HG02981 (cell line): ENCODE results near the gene KIAA0513.
"Not testable (repeated sequence)": the region's sequence is repeated elsewhere in the genome, so short reads cannot be mapped to it uniquely, and the experiment has no call there.

Experiments used
- ATAC-seq: cut with Tn5 transposase; IDR thresholded peaks from one replicate; pipeline ENCODE4 v1.9.1; 2021; ENCODE audit warnings: mild to moderate bottlenecking, moderate library complexity; ENCODE audit not compliant: unreplicated experiment

Gene KIAA0513

DNA sequence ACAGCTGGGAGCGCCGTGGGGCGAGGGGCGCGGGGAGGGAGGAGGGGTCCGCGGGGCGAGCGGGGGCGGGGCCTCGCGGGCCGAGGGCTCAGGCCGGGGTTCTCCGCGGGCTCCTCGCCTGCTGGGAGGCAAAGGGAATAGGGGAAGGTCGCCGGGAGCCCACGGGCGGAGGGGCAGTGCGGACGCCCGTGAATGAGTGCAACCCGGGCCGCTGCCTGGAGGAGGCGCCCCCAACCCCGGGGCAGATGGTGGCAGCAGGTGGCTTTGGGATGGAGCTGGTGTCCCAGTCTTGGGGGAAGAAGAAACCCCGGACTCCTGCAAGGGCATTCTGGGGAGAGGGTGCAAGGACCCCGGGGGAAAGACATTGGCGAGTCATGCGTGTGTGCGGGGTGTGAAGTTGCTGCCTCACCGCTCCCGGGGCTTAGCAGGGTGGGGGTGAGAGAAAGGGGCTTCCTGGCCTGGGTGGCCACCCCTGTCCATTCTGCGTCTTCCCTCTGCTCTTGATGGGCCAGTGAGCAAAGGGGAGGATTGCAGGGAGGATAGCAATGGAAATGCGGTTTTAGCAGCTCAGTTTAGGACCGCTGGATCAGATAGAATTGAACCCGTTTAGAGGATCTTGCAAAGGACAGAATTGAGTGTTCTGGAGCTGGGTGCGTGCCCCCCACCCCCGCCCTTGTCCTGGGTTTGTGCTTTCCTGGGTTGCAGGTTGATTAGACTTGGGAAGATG, 526 bp downstream of the KIAA0513 start:
- peak; percentile 3 for ATAC-seq

DNA sequence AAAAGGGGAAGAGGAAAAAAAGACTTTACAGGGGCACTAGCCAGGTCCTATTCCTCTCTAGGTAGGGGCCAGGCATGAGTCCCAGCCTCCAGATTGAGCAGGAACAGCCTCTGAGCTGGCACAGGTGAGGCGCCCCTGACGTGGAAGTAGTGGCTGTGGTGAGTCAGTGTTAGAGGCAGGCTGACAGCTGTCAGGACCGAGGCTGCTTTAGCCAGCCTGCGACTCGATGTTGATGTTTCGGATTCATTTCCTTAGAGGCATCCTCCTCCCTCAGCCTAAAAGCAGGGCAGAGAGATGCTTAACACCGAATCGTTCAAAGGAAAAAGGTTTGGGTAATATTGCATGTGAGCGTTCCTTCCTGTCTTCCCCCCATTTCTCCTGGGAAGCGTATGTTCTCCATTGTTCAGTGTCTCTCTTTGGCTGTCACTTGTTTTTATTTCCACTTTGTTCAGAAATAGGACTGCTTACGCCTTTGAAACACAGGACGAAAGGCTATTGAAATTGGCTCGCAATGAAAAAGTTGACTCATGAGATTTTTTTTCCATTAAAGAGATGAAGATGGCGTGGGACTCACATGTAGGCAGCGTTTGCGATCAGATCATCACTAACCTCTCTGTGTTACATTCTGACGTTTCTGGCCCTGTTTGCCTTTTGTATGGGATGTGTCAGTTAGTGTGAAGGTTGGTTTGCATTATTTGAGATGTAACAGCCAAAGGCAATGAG, 1.3 kb downstream of the KIAA0513 start:
- ATAC-seq: no peak

DNA sequence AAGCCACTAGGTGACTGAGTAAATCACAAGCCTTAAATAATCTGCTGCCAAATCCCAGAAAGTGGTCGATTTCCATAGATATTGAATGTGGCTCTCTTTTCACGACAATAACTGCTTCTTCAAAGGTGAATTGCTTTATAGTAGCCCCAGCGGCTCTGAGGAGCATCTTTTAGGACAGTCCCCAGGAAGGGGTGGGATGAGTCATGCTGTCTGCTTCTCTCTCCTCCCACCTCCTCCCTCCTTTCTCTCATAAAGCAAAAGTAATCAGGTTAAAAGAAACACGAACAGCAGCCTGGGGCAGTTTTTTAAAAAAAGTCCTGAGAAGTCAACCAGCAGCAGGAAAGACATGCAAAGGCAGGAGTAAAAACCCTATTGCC, 1.8 kb downstream of the KIAA0513 start:
- ATAC-seq: no peak

DNA sequence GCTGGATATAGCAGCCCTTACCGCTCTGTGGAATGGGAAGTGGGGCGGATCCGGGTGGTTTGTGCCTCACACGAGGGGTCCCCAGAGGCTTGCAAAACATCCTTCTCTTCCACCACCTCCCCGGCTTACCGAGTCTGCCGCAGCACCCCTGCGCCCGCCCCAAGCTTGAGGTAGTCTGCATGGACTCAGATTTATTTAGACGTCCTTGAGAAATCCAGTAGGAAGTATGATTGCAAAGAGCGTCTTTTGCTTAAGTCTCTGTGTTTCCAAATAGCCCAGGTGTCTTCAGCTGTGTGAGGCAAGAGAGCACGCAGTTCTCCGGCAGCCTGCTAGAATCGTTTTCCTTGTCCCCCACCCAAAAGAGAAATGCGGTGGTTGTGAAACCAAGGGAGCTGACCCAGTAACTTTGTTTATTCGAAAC, 2.4 kb downstream of the KIAA0513 start:
- no peak for ATAC-seq

DNA sequence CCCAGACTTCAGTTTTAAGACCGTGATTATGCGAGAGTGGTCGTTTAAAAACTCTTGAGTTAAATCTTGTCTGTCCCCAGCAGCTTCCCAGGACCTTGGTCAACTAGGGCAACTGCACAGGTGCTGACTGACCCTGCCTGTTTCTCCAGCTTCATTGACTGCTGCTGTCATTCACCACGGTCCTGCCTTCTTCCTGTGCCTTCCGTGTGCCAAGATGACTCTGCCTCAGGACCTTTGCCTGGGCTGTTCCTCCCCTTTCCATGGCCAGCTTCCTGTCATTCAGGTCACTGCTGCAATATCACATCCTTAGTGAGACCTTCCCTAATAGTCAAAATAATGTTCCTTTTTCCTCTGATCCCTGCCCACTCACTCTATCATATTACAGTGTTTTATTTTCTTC, 3.9 kb downstream of the KIAA0513 start:
- ATAC-seq: no peak

DNA sequence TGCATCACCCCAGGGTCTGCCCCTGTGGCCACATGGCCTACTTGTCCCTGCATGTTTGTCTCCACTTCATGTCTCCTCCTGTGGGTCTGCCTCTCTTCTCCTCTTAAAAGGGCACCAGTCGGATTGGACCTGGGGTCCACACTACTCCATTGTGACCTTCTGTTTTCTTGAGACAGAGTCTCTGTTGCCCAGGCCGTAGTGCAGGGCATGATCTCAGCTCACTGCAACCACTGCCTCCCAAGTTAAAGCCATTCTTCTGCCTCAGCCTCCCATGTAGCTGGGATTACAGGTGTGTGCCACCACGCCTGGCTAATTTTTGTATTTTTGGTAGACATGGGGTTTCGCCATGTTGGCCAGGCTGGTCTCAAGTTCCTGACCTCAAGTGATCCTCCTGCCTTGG, 4.6 kb downstream of the KIAA0513 start:
- not testable (repeated sequence) for ATAC-seq

DNA sequence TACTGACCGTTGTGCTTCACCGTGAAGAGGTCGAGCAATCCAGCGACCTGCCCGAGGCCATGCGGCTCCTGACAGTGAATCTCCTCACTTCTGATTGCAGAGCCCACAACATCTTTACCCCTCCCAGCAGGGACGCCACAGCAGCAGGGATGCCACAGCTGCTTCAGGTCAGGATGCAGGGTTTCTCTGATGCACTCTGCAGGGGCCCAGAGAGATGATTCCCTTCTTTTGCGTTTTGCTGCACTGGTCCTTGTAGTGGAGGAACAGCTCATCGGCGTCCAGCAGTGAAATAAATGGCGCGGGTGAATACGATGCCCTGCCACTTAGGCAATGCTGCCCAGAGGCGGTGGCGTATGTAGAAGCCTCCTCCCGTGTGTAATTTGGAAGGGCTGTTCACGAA, 5.6 kb downstream of the KIAA0513 start:
- ATAC-seq: no peak

DNA sequence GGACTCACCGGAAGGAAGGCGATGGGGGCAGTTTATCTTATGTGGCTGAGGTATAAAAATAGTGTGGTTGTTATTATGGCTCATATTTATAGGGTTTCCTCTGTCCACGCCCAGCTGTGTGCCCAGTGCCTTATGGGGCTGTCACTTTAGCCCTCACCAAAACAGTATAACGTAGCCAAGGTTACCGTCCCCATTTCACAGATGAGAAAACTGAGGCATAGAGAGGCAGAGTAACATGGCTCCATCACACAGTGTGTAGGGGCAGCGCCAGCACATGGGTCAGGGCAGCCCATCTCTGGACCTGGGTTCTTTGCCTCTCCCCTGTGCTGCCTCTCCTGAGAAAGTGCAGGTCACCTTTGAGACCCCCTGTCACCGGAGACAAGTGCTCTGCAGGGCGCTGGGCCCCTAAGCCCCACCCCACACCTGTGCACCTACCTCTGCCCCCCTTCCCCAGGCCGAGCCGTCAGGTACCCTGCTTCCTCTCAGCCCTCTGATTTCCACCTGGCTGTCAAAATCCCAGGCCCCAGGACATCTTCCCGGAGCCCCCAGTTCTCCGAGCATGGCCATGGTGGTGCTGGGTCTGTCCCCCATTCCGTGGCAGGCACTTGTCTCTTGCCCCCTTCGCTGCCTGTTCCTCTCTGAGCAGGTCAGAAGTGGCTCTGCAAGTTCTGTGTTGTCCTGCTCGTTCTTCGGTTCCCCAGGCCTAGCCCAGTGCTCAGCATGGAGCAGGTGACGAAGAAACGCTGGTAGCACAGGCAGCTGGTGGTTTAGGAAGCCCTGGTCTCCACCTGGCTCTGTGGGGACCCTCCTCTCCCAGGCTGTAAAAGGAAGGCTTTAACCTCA, 7.2 kb downstream of the KIAA0513 start:
- ATAC-seq: no peak

DNA sequence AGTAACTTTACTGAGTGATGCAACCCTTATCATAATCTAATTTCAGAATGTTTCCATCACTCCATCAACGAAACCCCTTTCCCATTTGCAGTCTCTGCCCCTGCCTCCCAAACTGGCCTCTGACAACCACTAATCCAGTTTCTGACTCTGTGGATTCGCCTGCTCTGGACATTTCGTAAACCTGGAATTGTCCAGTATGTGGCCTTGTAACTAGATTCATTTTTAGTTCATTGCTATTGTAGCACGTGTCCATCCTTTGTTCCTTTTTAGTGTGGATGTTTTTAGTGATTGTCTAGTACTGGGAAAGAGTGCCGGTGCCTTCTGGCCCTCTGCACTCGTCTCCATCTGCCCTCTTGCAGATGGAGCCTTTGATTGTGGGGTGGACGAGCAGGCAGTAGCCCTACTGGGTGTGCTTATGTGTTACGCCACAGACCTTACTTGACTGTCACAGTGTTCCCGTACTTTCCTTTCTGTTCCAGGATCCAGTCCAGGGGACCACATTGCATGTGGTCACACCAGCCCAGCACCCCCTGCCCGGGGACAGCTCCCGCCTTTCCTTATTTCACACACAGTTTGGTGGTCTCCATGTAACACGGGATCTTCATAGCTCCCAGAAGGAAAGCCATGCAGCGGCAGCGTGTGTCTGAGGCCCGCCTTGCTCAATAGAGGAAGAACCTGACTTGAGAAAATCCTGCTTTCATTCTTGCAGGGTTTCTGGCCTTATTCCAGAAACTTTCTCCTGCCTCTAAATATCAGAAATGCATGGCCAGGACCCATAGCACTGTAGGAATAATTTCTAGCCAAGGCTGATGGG, 8.8 kb downstream of the KIAA0513 start:
- no peak for ATAC-seq

DNA sequence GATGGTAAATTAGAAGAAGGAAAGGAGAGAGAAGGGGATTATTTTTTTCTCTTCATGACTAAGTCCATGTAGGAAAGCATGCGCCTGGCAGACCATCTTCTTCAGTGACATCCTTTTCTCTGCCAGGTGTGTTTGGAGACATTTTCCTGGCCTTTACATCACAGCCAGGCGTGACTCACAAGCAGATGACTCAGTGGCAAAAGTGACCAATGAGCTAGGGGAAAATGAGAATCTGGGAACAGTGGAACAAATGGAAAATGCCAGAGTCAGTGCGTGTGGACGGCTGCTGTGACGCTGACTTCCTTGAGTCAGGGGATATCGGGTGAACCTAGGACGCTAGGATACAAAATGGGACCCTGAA, 9.4 kb downstream of the KIAA0513 start:
- ATAC-seq: no peak

DNA sequence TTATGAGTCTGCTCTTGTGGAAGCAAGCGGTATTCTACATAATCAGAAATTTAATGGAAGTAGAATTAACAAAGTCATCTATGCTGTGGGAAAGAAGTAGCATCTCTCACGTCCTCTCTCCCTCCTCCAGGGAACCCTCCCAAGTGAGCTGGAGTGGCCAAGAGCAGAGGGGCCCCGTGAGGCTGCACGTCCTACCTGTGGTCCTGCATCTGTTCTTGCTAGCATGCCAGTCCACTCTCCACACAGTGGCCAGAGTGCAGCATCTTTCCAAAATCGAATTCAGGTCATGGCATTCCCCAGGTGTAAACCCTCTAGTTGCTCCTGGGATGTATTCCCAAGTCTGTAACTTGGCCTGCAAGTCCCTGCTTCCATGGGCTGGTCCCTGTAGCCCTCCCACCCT, 10.1 kb downstream of the KIAA0513 start:
- no peak for ATAC-seq

DNA sequence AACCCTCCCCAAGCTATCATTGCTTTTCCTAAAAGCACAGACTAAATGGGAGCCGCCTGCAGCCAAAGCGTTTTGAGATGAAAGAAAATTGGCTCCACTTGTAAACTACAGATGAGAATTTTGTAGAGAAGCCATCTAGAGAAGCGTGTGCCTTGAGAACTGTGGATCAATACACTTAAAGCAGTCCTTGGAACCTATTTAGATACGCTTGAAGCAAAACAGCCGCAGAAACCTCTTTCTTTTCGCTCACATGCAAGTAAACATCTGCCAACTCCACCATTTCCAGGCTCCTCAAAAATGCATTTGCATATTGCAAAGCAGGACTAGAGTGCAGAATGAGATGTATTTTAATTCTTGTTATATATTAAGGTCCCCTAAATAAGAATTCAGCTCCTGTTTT, 13.1 kb downstream of the KIAA0513 start:
- ATAC-seq: no peak

DNA sequence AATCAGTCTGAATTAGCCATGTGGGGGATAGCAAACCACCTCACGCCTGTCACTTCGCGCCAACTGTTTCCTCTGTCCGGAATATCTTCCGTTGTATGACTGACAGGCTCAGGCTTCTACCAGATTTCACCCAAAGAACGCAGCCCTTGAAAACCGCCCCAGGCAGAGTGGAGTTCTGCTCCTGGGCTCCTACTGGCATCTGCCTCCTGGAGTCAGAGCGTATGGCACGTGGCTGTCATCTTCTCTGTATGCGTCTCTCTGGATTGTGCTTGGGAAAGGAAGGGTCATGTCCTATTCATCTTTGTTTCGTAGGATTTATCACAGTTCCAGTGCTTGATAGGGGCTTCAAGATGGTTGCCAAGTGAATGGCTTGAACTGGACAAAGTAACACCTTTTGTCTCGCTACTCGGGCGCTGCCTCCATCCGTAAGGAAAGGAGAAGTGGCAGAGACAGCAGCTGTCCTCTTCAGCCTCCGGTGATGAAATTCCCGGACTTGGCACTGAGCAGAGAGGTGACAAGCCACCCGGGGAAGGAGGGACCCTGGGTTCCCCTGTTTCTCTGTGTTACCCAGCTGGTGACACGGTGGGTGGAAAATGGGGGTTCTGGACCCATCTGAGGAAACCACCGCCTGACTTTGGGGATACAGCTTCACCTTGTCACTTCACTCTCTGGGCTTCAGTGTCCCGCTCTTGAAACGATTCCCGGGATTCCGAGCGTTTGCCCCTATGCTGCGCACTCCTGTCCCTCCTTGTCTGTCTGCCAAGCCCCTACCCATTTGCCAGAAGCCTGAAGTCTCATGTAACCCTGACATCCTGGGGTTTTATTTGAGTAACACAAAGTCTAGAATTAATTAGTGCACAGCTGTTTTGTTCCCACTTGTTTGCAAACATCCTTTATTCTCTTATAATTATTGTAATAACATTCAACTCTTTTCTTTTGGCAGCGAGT, 13.9 kb downstream of the KIAA0513 start:
- ATAC-seq: no peak

DNA sequence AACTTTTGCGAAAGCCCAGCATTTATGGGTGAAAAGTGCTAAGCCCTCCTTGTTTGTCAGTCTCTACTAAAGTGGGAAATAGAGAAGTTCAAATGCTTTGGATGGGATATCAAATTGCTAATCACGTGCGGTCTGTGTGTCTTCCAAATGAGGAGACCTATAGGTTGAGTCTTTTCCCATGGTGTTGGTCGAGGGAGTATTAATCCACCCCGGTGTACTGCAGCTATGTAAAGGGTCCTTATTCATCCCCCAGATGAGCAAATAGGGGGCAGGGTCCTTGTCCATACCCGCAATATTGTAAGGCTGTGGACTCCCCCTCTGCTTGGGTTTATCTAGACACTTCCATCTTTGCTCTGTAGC, 14.6 kb downstream of the KIAA0513 start:
- no peak for ATAC-seq

DNA sequence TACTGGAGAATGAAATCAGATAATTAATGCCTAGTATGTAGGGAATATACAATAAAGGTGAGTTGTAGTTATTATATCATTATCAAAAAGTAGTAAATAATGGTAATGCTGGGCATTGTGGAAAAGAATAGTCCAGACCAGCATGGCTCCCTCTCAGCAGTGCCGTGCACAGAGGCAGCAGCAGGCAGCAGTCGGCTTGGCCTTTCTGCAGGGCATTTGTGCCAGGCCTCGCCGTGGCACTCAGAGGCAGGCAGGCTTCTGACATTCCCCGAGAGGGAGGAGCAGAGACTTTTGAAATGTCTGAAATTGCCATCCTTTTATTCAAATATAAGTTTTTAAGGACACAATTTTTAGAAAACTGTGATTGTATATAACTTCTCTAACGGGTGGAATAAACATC, 15.0 kb downstream of the KIAA0513 start:
- no peak for ATAC-seq

DNA sequence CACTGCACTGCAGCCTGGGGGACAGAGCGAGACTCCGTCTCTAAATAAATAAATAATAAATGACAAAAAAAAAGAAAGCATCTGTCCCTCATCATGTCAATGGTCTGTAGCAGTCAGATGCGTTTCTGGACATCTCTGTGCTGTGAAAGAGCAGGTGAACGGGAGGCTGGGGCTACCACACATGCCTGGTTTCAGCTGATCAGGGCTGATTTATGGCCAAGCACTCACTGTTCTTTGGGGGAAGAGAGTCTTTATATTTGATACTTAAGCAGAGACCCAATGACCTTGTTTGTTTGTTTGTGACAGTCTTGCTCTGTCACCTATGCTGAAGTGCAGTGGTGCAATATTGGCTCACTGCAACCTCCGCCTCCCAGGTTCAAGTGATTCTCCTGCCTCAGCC, 17.5 kb downstream of the KIAA0513 start:
- no peak for ATAC-seq

DNA sequence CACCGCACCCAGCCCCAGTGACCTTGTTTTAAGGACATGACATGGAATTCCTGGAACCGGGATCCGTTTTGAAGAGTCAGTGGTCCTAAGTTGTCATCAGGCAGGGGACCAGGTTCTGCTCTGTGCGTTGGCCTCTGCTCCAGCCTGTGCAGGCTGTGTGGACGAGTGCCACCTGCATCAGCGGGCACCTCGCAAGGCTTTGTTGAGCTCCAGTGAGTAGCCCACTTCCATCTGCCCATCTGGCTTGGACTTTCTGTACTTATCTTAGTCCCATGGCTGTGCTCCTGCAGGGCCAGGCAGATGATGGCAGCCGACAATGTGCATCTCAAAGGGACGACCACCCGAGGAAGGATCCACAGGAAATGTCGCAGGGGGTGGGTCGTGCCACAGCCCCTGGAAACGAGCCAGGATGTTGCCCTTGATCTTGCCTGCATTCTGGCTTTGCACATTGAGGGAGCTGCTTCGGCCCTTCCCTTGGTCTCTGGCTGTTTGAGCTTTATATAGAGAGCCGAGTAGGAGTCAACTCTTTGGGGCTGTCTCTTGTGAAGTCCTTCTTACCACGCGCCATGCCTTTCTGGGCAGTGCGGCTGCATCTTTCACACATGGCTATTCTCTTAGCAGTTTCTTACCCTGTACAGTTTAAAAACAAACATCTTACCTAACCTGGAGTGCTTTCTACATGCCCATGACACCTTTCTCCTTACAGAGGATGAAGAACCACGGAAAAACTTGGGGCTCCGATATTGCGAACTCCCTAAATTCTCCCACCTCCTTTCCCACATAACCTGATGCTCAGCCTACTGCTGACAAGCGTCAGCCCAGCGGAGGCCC, 18.3 kb downstream of the KIAA0513 start:
- ATAC-seq: no peak

DNA sequence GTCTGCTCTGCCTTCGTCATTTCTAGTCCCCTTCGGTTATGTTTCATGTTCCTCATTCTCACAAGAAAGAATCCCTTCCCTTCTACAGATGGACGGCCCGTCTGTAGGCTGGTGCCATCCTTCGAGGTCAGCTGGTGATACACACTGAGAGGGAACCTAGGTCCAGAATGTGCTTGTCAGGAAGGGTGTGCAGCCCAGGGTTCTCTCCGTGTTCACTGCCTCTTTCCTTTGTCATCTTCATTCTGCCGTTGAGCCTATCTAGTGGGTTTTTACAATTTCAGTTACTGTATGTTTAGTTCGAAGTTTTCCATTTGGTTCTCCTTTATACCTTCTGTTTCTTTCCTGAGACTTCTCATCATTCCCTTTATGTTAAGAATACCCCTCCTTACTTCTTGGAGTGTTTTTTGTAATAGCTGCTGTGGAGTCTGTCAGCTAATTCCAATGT, 18.9 kb downstream of the KIAA0513 start:
- ATAC-seq: no peak
